PFSK-1 (cell line): ENCODE results near the gene BUD31.

Experiments
- REST ChIP-seq, 2 experiments: IDR thresholded peaks; 2 replicates each; pipeline versions ENCODE4 v1.6.1 to v1.8.0; 2011 to 2012; ENCODE audit warnings: low read depth in 2 of 2, low read length in 2 of 2, control low read depth in 1 of 2, inconsistent platforms in 1 of 2, mild to moderate bottlenecking in 1 of 2, moderate library complexity in 1 of 2; ENCODE audit not compliant: insufficient read depth in 1 of 2
- TAF1 ChIP-seq: IDR thresholded peaks from 2 replicates; pipeline ENCODE4 v1.6.1; 2012; ENCODE audit warnings: low read length, control low read depth, borderline replicate concordance; ENCODE audit not compliant: insufficient read depth

DNA sequence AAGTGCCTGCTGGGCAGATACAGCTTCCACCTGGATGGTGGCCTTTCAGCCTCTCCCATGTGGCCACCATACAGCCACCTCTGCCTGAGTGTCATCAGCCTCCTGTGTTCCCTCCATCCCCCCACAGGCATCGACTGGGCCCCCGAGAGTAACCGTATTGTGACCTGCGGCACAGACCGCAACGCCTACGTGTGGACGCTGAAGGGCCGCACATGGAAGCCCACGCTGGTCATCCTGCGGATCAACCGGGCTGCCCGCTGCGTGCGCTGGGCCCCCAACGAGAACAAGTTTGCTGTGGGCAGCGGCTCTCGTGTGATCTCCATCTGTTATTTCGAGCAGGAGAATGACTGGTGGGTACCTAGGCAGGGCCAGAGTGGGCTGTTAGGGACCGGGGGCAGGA, 20.9 kb upstream of the BUD31 start:
- TF ChIP-seq TAF1, result no peak
- no peak for TF ChIP-seq REST (IDR thresholded peaks at IDR 0.05; ENCODE audit: insufficient read depth in 1 of 2, low read depth in 2 of 2, low read length in 2 of 2)
